Astrocyte (in vitro differentiated cells and primary cell): ENCODE results near the gene LRWD1. TPM values are rescaled to one million over a fixed set of nuclear protein-coding genes. Genes with fewer than 3 reads are reported as not detected.
"Not testable (repeated sequence)": the region's sequence is repeated elsewhere in the genome, so short reads cannot be mapped to it uniquely, and the experiment has no call there.

ENCODE experiments used
- DNase-seq: peaks from one replicate; pipeline ENCODE4 v3.0.0-alpha.2; 2010; ENCODE audit warnings: low read depth
- FAIRE-seq: peaks from 2 replicates; lab custom pipeline; 2011; peaks lifted over from hg19 to GRCh38; lab: Jason Lieb, UNC
- H2AFZ ChIP-seq: 2 replicates; pipeline ENCODE4 v1.6.0; 2012; ENCODE audit warnings: low read depth, low read length, inconsistent platforms
- H3K27ac ChIP-seq: 2 replicates; pipeline ENCODE4 v1.5.1; 2011; ENCODE audit warnings: low read depth, low read length, inconsistent platforms
- H3K27me3 ChIP-seq: 2 replicates; pipeline ENCODE4 v1.6.0; 2011; ENCODE audit warnings: low read length, inconsistent platforms; ENCODE audit not compliant: insufficient read depth
- H3K36me3 ChIP-seq: 2 replicates; pipeline ENCODE4 v1.5.1; 2011; ENCODE audit warnings: low read length, inconsistent platforms; ENCODE audit not compliant: insufficient read depth
- H3K4me1 ChIP-seq: 2 replicates; pipeline ENCODE4 v1.5.1; 2011; ENCODE audit warnings: low read length, inconsistent platforms; ENCODE audit not compliant: insufficient read depth
- H3K4me2 ChIP-seq: 2 replicates; pipeline ENCODE4 v1.6.0; 2012; ENCODE audit warnings: low read length, inconsistent platforms
- H3K4me3 ChIP-seq: 2 replicates; pipeline ENCODE4 v1.5.1; 2011; ENCODE audit warnings: low read depth, mild to moderate bottlenecking, low read length, inconsistent platforms; ENCODE audit not compliant: insufficient read depth
- H3K79me2 ChIP-seq: 2 replicates; pipeline ENCODE4 v1.6.0; 2012; ENCODE audit warnings: mild to moderate bottlenecking, low read length, inconsistent platforms; ENCODE audit not compliant: insufficient read depth
- H3K9ac ChIP-seq: 2 replicates; pipeline ENCODE4 v1.6.0; 2012; ENCODE audit warnings: mild to moderate bottlenecking, low read length, inconsistent platforms
- H3K9me3 ChIP-seq: 2 replicates; pipeline ENCODE4 v1.5.1; 2012; ENCODE audit warnings: low read depth, mild to moderate bottlenecking, low read length, inconsistent platforms; ENCODE audit not compliant: insufficient read depth
- H4K20me1 ChIP-seq: 2 replicates; pipeline ENCODE4 v1.6.0; 2012; ENCODE audit warnings: low read length, inconsistent platforms; ENCODE audit not compliant: insufficient read depth
- H3K27ac Mint-ChIP-seq: one replicate; pipeline ENCODE4 v1.8.0; 2021; ENCODE audit warnings: mild to moderate bottlenecking, mixed read lengths; ENCODE audit not compliant: unreplicated experiment
- H3K27me3 Mint-ChIP-seq: one replicate; pipeline ENCODE4 v1.8.0; 2021; ENCODE audit warnings: low read depth, mixed read lengths; ENCODE audit not compliant: unreplicated experiment
- H3K36me3 Mint-ChIP-seq: one replicate; pipeline ENCODE4 v1.8.0; 2021; ENCODE audit warnings: low read depth, mixed read lengths; ENCODE audit not compliant: unreplicated experiment
- H3K4me1 Mint-ChIP-seq: one replicate; pipeline ENCODE4 v1.8.0; 2021; ENCODE audit warnings: low read depth, mixed read lengths; ENCODE audit not compliant: unreplicated experiment
- H3K4me3 Mint-ChIP-seq: one replicate; pipeline ENCODE4 v1.8.0; 2021; ENCODE audit warnings: mild to moderate bottlenecking, moderate library complexity, mixed read lengths; ENCODE audit not compliant: unreplicated experiment
- H3K9me3 Mint-ChIP-seq: one replicate; pipeline ENCODE4 v1.8.0; 2021; ENCODE audit warnings: mild to moderate bottlenecking, mixed read lengths; ENCODE audit not compliant: unreplicated experiment
- CTCF ChIP-seq: IDR thresholded peaks from 2 replicates; pipeline ENCODE4 v1.5.1; 2011; ENCODE audit warnings: low read depth, mild to moderate bottlenecking, inconsistent platforms, low read length, moderate library complexity; ENCODE audit not compliant: insufficient read depth
- EZH2 ChIP-seq: IDR thresholded peaks from 2 replicates; pipeline ENCODE4 v1.6.1; 2012; ENCODE audit warnings: mild to moderate bottlenecking, low read length, inconsistent platforms; ENCODE audit not compliant: insufficient read depth
- total RNA-seq: library from RNA; stranded (reverse); gene quantifications from 2 replicates; pipeline ENCODE4 v1.2.1, GENCODE V29; 2021

The LRWD1 gene
- total RNA-seq, 1 donor from 2014 or later, result 26.2 TPM

- Mint-ChIP-seq H3K4me1 (no peaks in the 10 kb centered on the region), H3K36me3 (peaks cover 4% of the 10 kb centered on the region), H3K9me3 (no peaks in the 10 kb centered on the region), H3K27me3 (no peaks in the 10 kb centered on the region), H3K27ac (no peak overlapping the region), H3K4me3 (no peak overlapping the region)
- FAIRE-seq (no peak), DNase-seq (no peak)
- H3K36me3 ChIP-seq, result peaks cover 3% of the 10 kb centered on the region
- TF ChIP-seq CTCF (no peak), EZH2 (no peak)
- no peaks in the 10 kb centered on the region for H3K4me1 ChIP-seq
- H3K9ac ChIP-seq, result no peak overlapping the region
- no peaks in the 10 kb centered on the region for H3K79me2 ChIP-seq
- H3K4me2 ChIP-seq, result no peak overlapping the region
- no peak overlapping the region for H3K27ac ChIP-seq
- H3K4me3 ChIP-seq, result no peak overlapping the region
- no peaks in the 10 kb centered on the region for H3K9me3 ChIP-seq
- H4K20me1 ChIP-seq, result peaks cover 12% of the 10 kb centered on the region
- no peaks in the 10 kb centered on the region for H3K27me3 ChIP-seq
- H2AFZ ChIP-seq, result no peak overlapping the region
Measured at GRCh38 chr7:102472126-102473041, 7.6 kb downstream of the LRWD1 start.

- TF ChIP-seq EZH2 (no peak), CTCF (no peak)
- Mint-ChIP-seq H3K9me3 (no peaks in the 10 kb centered on the region), H3K4me1 (no peaks in the 10 kb centered on the region), H3K27ac (no peak overlapping the region), H3K4me3 (no peak overlapping the region), H3K36me3 (peaks cover 4% of the 10 kb centered on the region), H3K27me3 (no peaks in the 10 kb centered on the region)
- Histone ChIP-seq H3K9ac (no peak overlapping the region), H3K27me3 (no peaks in the 10 kb centered on the region), H3K4me2 (no peak overlapping the region), H4K20me1 (peaks cover 10% of the 10 kb centered on the region), H3K4me1 (peaks cover 2% of the 10 kb centered on the region), H3K36me3 (peaks cover 3% of the 10 kb centered on the region), H3K27ac (no peak overlapping the region), H3K9me3 (no peaks in the 10 kb centered on the region), H3K4me3 (no peak overlapping the region), H2AFZ (no peak overlapping the region), H3K79me2 (no peaks in the 10 kb centered on the region)
- DNase-seq (no peak), FAIRE-seq (no peak)
Measured at GRCh38 chr7:102473271-102473991, 8.6 kb downstream of the LRWD1 start.

GRCh38 chr7:102474116-102474515 is 9.3 kb downstream of the LRWD1 start:
- H2AFZ ChIP-seq, H3K9ac ChIP-seq, H3K9me3 ChIP-seq, H3K36me3 ChIP-seq, H3K9me3 Mint-ChIP-seq, H3K4me2 ChIP-seq, H3K27me3 Mint-ChIP-seq, FAIRE-seq, H3K27ac ChIP-seq, H3K36me3 Mint-ChIP-seq, H3K79me2 ChIP-seq, H3K27ac Mint-ChIP-seq, DNase-seq, H3K4me1 Mint-ChIP-seq, H3K27me3 ChIP-seq, H3K4me3 ChIP-seq, H3K4me3 Mint-ChIP-seq, H3K4me1 ChIP-seq: not testable (repeated sequence)
- H4K20me1 ChIP-seq, result peaks cover 10% of the 10 kb centered on the region

GRCh38 chr7:102474736-102475435 is 10.1 kb downstream of the LRWD1 start:
- H3K27ac ChIP-seq, H3K4me3 Mint-ChIP-seq: not testable (repeated sequence)
- peak; percentile 34 for DNase-seq

More at GRCh38 chr7:102474736-102475435, 10.1 kb downstream of the LRWD1 start:
- not testable (repeated sequence) for H3K27ac Mint-ChIP-seq, H2AFZ ChIP-seq, H3K36me3 Mint-ChIP-seq, H3K79me2 ChIP-seq, H3K4me2 ChIP-seq, H3K4me1 ChIP-seq, H3K4me1 Mint-ChIP-seq, H4K20me1 ChIP-seq, H3K9me3 ChIP-seq, H3K36me3 ChIP-seq, H3K27me3 ChIP-seq, H3K9me3 Mint-ChIP-seq, H3K9ac ChIP-seq, FAIRE-seq, H3K4me3 ChIP-seq, H3K27me3 Mint-ChIP-seq
